HFFc6 (cell line): ENCODE measurements around the gene FAH. TPM values are rescaled to one million over a fixed set of nuclear protein-coding genes. Genes with fewer than 3 reads are reported as not detected.

Experiments used
- DNase-seq: peaks from one replicate; pipeline ENCODE4 v3.0.0-alpha.2; 2018
- H3K27ac Mint-ChIP-seq: 2 replicates; pipeline ENCODE4 v1.8.0; 2020; ENCODE audit warnings: mild to moderate bottlenecking, mixed read lengths
- H3K27me3 Mint-ChIP-seq: 2 replicates; pipeline ENCODE4 v1.8.0; 2021; ENCODE audit warnings: mild to moderate bottlenecking, moderate library complexity, mixed read lengths; ENCODE audit not compliant: insufficient read depth
- H3K36me3 Mint-ChIP-seq: 2 replicates; pipeline ENCODE4 v1.8.0; 2021; ENCODE audit warnings: low read depth, mixed read lengths
- H3K4me1 Mint-ChIP-seq: 2 replicates; pipeline ENCODE4 v1.8.0; 2020; ENCODE audit warnings: low read depth, mixed read lengths
- H3K4me3 Mint-ChIP-seq: 2 replicates; pipeline ENCODE4 v1.8.0; 2020; ENCODE audit warnings: mild to moderate bottlenecking, moderate library complexity, mixed read lengths
- H3K9me3 Mint-ChIP-seq: 2 replicates; pipeline ENCODE4 v1.8.0; 2020; ENCODE audit warnings: mild to moderate bottlenecking, mixed read lengths
- CTCF ChIP-seq: fragments of 200-600 bp; sonication (generic); IDR thresholded peaks from 2 replicates; pipeline ENCODE4 v1.5.0; 2021; ENCODE audit warnings: antibody characterized with exemption, mild to moderate bottlenecking
- total RNA-seq, 6 experiments: library from RNA; stranded (reverse); fragmentation: NEBNext Ultra II Directional; extraction: Animal tissue kit (Norgen Biotek cat#: 25700); gene quantifications; 2 replicates in 1 of 6; 3 replicates in 5 of 6; pipeline ENCODE4 v1.2.3, GENCODE V29; 2021

FAH gene
- total RNA-seq, 6 experiments from 2014 or later, result 51.1 to 75.4 (median 61.1) TPM

- Mint-ChIP-seq H3K4me3 (no peak overlapping the region; the same call in 1 of the 2 replicates), H3K36me3 (peaks cover 72% of the 10 kb centered on the region), H3K27ac (no peak overlapping the region), H3K9me3 (peaks cover 25% of the 10 kb centered on the region), H3K27me3 (no peaks in the 10 kb centered on the region), H3K4me1 (peaks cover 64% of the 10 kb centered on the region)
- TF ChIP-seq CTCF, result no peak
- DNase-seq, result no peak
Measured at GRCh38 chr15:80180986-80181385, 28.2 kb downstream of the FAH start.

- Mint-ChIP-seq H3K27me3 (no peaks in the 10 kb centered on the region), H3K4me3 (no peak overlapping the region), H3K4me1 (peaks cover 47% of the 10 kb centered on the region), H3K9me3 (peaks cover 12% of the 10 kb centered on the region), H3K27ac (peak overlapping the region; percentile 24; the same call in 1 of the 2 replicates), H3K36me3 (peaks cover 77% of the 10 kb centered on the region)
- no peak for TF ChIP-seq CTCF
- DNase-seq, result peak; percentile 61
Measured at GRCh38 chr15:80182611-80183261, 29.9 kb downstream of the FAH start.

- peaks cover 7% of the 10 kb centered on the region for H3K9me3 Mint-ChIP-seq
- H3K4me1 Mint-ChIP-seq, result peaks cover 41% of the 10 kb centered on the region
- no peaks in the 10 kb centered on the region for H3K27me3 Mint-ChIP-seq
- peak overlapping the region; percentile 24; the same call in 1 of the 2 replicates for H3K27ac Mint-ChIP-seq
- H3K4me3 Mint-ChIP-seq, result no peak overlapping the region
- peaks cover 76% of the 10 kb centered on the region for H3K36me3 Mint-ChIP-seq
- no peak for DNase-seq
- no peak for TF ChIP-seq CTCF
Measured at GRCh38 chr15:80183306-80183705, 30.5 kb downstream of the FAH start.

- no peak for DNase-seq
- H3K27me3 Mint-ChIP-seq, result no peaks in the 10 kb centered on the region
- H3K9me3 Mint-ChIP-seq, result peaks cover 3% of the 10 kb centered on the region
- TF ChIP-seq CTCF, result peak; percentile 17; the same call in 1 of the 2 replicates
- H3K27ac Mint-ChIP-seq, result no peak overlapping the region
- H3K4me1 Mint-ChIP-seq, result peaks cover 35% of the 10 kb centered on the region
- peaks cover 76% of the 10 kb centered on the region for H3K36me3 Mint-ChIP-seq
- no peak overlapping the region for H3K4me3 Mint-ChIP-seq
Measured at GRCh38 chr15:80183886-80184285, 31.1 kb downstream of the FAH start.

DNA sequence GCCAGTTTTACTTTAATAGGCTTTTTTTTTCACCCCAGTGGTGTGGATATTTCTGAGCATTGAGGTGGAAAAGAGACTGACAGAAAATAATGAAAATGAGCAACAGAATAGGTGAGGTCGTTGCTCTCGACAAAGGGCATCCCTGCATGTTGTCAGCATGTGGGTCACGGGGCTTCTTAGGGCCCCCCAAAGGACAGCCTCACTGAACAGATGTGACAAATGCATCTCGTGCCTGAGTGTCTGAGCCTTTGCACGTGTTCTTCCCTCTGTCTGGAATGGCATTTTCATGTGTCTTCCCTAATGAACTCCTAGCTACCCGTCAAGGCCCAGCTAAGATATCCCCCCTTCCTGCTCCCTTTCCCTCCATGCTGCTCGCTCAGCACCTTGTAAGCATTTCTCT lies 31.8 kb downstream of the FAH start:
- Mint-ChIP-seq H3K27ac (no peak overlapping the region), H3K4me3 (no peak overlapping the region), H3K27me3 (no peaks in the 10 kb centered on the region), H3K4me1 (peaks cover 29% of the 10 kb centered on the region), H3K9me3 (no peaks in the 10 kb centered on the region), H3K36me3 (peaks cover 73% of the 10 kb centered on the region)
- no peak for DNase-seq
- TF ChIP-seq CTCF, result no peak
